ENCODE results near the gene ZNF148.
"Not testable (repeated sequence)": the region's sequence is repeated elsewhere in the genome, so short reads cannot be mapped to it uniquely, and the experiment has no call there.

Gene ZNF148

DNA sequence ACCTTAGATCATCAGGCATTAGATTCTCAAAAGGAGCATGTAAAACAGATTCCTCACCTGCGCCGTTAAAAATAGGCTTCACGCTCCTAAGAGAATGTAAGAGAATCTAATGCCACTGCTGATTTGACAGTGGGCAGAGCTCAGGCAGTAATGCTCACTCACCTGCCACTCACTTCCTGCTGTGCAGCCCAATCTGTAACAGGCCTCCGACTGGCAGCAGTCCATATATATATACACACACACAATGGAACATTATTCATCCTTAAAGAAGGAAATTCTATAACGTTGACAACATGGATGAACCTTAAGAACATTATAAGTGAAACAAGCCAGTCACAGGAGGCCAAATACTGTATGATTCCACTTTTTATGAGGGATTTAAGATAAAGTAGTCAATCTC lies 24.5 kb downstream of the ZNF148 start:
- Histone ChIP-seq H3K9ac (no peak overlapping the region), H3K27ac (no peak overlapping the region), H3K4me2 (no peak overlapping the region), H3K27me3 (ENCODE audit: insufficient read depth, low read depth) (no peaks in the 10 kb centered on the region), H3K36me3 (ENCODE audit: insufficient read depth) (no peaks in the 10 kb centered on the region), H4K20me1 (ENCODE audit: insufficient read depth) (peaks cover 9% of the 10 kb centered on the region; the same call in 1 of the 2 replicates), H3K4me3 (IDR thresholded peaks at IDR 0.05; ENCODE audit: insufficient read depth, low read depth, low read length) (no peak overlapping the region), H2AFZ (ENCODE audit: low read depth) (no peak overlapping the region), H3K4me1 (ENCODE audit: low read depth, poor library complexity, severe bottlenecking) (peaks cover 25% of the 10 kb centered on the region), H3K79me2 (ENCODE audit: insufficient read depth, low read depth) (peaks cover 98% of the 10 kb centered on the region)
- no peak for TF ChIP-seq CTCF (conservative IDR thresholded peaks at IDR 0.05; ENCODE audit: low read depth, low read length)

DNA sequence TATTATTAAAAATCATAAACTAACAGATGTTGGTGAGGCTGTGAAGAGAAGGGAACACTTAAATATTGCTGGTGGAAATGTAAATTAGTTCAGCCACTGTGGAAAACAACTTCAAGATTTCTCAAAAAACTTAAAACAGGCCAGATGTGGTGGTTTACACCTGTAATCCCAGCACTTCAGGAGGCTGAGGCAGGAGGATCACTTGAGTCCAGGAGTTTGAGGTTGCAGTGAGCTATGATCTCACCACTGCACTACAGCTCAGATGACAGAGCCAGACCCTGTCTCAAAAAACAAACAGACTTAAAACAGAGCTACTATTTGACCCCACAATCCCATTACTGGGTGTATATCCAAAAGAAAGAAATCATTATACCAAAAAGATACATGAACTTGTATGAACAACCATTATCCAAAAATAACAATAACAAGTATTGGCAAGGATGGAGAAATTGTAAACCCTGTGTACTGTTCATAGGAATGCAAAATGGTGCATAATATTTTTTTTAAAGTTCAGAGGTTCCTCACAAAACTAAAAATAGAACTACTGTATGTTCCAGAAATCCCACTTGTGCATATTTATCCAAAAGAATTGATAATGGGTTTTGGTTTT lies 25.5 kb downstream of the ZNF148 start:
- Histone ChIP-seq H3K27ac (no peak overlapping the region), H2AFZ (ENCODE audit: low read depth) (no peak overlapping the region), H4K20me1 (ENCODE audit: insufficient read depth) (peaks cover 9% of the 10 kb centered on the region; the same call in 1 of the 2 replicates), H3K79me2 (ENCODE audit: insufficient read depth, low read depth) (peaks cover 98% of the 10 kb centered on the region), H3K4me2 (no peak overlapping the region), H3K4me3 (IDR thresholded peaks at IDR 0.05; ENCODE audit: insufficient read depth, low read depth, low read length) (no peak overlapping the region), H3K4me1 (ENCODE audit: low read depth, poor library complexity, severe bottlenecking) (peaks cover 25% of the 10 kb centered on the region), H3K9ac (no peak overlapping the region), H3K27me3 (ENCODE audit: insufficient read depth, low read depth) (no peaks in the 10 kb centered on the region), H3K36me3 (ENCODE audit: insufficient read depth) (no peaks in the 10 kb centered on the region)
- no peak for TF ChIP-seq CTCF (conservative IDR thresholded peaks at IDR 0.05; ENCODE audit: low read depth, low read length)

DNA sequence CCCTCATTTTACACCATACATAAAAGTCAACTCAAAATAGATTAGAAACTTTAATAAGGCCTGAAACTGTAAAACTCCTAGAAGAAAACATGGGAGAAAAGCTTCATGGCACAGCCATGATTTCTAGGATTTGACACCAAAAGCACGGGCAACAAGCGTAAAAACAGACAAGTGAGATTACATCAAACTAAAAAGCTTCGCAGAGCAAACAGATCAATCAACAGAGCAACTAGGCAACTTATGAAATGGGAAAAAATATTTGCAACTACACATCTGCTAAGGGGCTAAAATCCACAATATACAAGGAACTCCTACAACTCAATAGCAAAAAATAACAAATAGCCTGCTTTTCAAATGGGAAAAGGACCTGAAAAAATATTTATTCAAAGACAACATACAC lies 26.1 kb downstream of the ZNF148 start:
- Histone ChIP-seq H3K9ac (no peak overlapping the region), H4K20me1 (ENCODE audit: insufficient read depth) (peaks cover 9% of the 10 kb centered on the region), H3K27me3 (ENCODE audit: insufficient read depth, low read depth) (no peaks in the 10 kb centered on the region), H3K4me2 (no peak overlapping the region), H3K4me1 (ENCODE audit: low read depth, poor library complexity, severe bottlenecking) (peaks cover 25% of the 10 kb centered on the region), H3K79me2 (ENCODE audit: insufficient read depth, low read depth) (peaks cover 98% of the 10 kb centered on the region), H3K36me3 (ENCODE audit: insufficient read depth) (no peaks in the 10 kb centered on the region), H3K4me3 (IDR thresholded peaks at IDR 0.05; ENCODE audit: insufficient read depth, low read depth, low read length) (no peak overlapping the region), H2AFZ (ENCODE audit: low read depth) (no peak overlapping the region), H3K27ac (no peak overlapping the region)
- no peak for TF ChIP-seq CTCF (conservative IDR thresholded peaks at IDR 0.05; ENCODE audit: low read depth, low read length)

- not testable (repeated sequence) for H3K9ac ChIP-seq; H3K4me3 ChIP-seq (IDR thresholded peaks at IDR 0.05; ENCODE audit: insufficient read depth, low read depth, low read length); H2AFZ ChIP-seq (ENCODE audit: low read depth); H3K36me3 ChIP-seq (ENCODE audit: insufficient read depth); H3K27ac ChIP-seq; H3K4me1 ChIP-seq (ENCODE audit: low read depth, poor library complexity, severe bottlenecking); H3K4me2 ChIP-seq; H3K27me3 ChIP-seq (ENCODE audit: insufficient read depth, low read depth); H4K20me1 ChIP-seq (ENCODE audit: insufficient read depth)
- H3K79me2 ChIP-seq (ENCODE audit: insufficient read depth, low read depth) = peaks cover 94% of the 10 kb centered on the region
Measured at GRCh38 chr3:125343367-125343766, 31.8 kb downstream of the ZNF148 start.

DNA sequence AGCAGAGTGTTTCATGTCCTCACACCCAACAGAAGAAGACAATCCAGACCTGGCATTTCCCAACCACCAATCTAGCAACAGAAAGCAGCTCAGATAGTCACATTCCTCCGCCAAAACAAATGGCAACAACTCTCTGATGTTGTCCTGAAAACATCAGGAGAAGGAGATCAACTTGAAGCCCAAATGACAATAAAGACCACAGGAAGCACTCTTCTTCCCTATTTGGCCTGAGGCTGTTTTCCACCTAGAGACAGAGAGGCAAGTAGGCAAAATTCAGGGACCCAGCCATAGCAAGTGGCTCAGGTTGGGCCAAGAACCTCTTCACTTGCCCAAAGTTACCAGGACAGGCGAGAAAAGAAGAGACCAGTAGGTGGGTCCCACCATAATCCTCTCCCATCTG lies 35.0 kb downstream of the ZNF148 start:
- H3K4me1 ChIP-seq (ENCODE audit: low read depth, poor library complexity, severe bottlenecking) = peaks cover 10% of the 10 kb centered on the region
- peaks cover 12% of the 10 kb centered on the region; the same call in 1 of the 2 replicates for H4K20me1 ChIP-seq (ENCODE audit: insufficient read depth)
- no peaks in the 10 kb centered on the region for H3K36me3 ChIP-seq (ENCODE audit: insufficient read depth)
- H3K9ac ChIP-seq = no peak overlapping the region
- no peak overlapping the region for H3K27ac ChIP-seq
- no peak for TF ChIP-seq CTCF (conservative IDR thresholded peaks at IDR 0.05; ENCODE audit: low read depth, low read length)
- peaks cover 89% of the 10 kb centered on the region for H3K79me2 ChIP-seq (ENCODE audit: insufficient read depth, low read depth)
- no peak overlapping the region for H3K4me2 ChIP-seq
- no peak overlapping the region for H3K4me3 ChIP-seq (IDR thresholded peaks at IDR 0.05; ENCODE audit: insufficient read depth, low read depth, low read length)
- no peaks in the 10 kb centered on the region for H3K27me3 ChIP-seq (ENCODE audit: insufficient read depth, low read depth)
- H2AFZ ChIP-seq (ENCODE audit: low read depth) = no peak overlapping the region

Measured in KMS-11 (cell line).